Neural crest cell (in vitro differentiated cells): ENCODE measurements around the gene DND1. TPM values are rescaled to one million over a fixed set of nuclear protein-coding genes. Genes with fewer than 3 reads are reported as not detected.

Source experiments
- DNase-seq: peaks from one replicate; pipeline ENCODE4 v3.0.0; 2021; ENCODE audit warnings: low read depth, mixed read lengths, low spot score
- H3K27ac Mint-ChIP-seq: one replicate; pipeline ENCODE4 v1.8.0; 2021; ENCODE audit warnings: mild to moderate bottlenecking, mixed read lengths; ENCODE audit not compliant: unreplicated experiment
- H3K27me3 Mint-ChIP-seq: 2 replicates; pipeline ENCODE4 v1.8.0; 2021; ENCODE audit warnings: low read depth, mild to moderate bottlenecking, mixed read lengths
- H3K36me3 Mint-ChIP-seq: 2 replicates; pipeline ENCODE4 v1.8.0; 2021; ENCODE audit warnings: low read depth, mild to moderate bottlenecking, mixed read lengths
- H3K4me1 Mint-ChIP-seq: 2 replicates; pipeline ENCODE4 v1.8.0; 2021; ENCODE audit warnings: mixed read lengths
- H3K4me3 Mint-ChIP-seq: one replicate; pipeline ENCODE4 v1.8.0; 2021; ENCODE audit warnings: mild to moderate bottlenecking, mixed read lengths
- H3K9me3 Mint-ChIP-seq: 2 replicates; pipeline ENCODE4 v1.8.0; 2021; ENCODE audit warnings: mixed read lengths
- total RNA-seq: library from RNA; stranded (reverse); gene quantifications from 2 replicates; pipeline ENCODE4 v1.2.1, GENCODE V29; 2021
- TF ChIP-seq, protein P1 (sequence below): fragments of 200-600 bp; sonication (generic); conservative IDR thresholded peaks from 2 replicates; pipeline ENCODE4 v1.5.0; 2021; ENCODE audit warnings: antibody characterized with exemption, mild to moderate bottlenecking

The DND1 gene
- total RNA-seq, 1 donor from 2014 or later, result 4.6 TPM

DNA sequence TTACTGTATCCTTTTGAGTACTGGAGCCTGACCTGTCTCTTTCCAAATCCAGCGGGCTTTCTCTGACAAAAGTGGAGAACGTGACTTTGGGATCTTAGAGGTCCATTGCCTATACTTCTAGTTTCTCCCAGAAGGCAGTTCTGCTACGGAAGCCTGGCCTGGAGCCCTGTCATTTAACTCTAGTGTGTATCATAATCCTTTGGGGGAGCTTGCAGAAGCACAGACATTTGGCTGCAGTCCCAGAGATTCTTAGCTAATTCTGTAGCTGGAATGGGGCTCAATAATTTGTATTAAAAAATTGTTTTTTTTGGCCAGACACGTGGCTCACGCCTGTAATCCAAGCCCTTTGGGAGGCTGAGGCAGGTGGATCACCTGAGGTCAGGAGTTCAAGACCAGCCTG is 20.9 kb upstream of the DND1 start:
- Mint-ChIP-seq H3K27me3 (no peaks in the 10 kb centered on the region), H3K27ac (no peak overlapping the region), H3K4me3 (peak overlapping the region; percentile 57), H3K36me3 (peaks cover 26% of the 10 kb centered on the region), H3K9me3 (no peaks in the 10 kb centered on the region), H3K4me1 (peaks cover 28% of the 10 kb centered on the region)
- no peak for DNase-seq
- TF ChIP-seq, protein P1, sequence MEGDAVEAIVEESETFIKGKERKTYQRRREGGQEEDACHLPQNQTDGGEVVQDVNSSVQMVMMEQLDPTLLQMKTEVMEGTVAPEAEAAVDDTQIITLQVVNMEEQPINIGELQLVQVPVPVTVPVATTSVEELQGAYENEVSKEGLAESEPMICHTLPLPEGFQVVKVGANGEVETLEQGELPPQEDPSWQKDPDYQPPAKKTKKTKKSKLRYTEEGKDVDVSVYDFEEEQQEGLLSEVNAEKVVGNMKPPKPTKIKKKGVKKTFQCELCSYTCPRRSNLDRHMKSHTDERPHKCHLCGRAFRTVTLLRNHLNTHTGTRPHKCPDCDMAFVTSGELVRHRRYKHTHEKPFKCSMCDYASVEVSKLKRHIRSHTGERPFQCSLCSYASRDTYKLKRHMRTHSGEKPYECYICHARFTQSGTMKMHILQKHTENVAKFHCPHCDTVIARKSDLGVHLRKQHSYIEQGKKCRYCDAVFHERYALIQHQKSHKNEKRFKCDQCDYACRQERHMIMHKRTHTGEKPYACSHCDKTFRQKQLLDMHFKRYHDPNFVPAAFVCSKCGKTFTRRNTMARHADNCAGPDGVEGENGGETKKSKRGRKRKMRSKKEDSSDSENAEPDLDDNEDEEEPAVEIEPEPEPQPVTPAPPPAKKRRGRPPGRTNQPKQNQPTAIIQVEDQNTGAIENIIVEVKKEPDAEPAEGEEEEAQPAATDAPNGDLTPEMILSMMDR, result no peak

DNA sequence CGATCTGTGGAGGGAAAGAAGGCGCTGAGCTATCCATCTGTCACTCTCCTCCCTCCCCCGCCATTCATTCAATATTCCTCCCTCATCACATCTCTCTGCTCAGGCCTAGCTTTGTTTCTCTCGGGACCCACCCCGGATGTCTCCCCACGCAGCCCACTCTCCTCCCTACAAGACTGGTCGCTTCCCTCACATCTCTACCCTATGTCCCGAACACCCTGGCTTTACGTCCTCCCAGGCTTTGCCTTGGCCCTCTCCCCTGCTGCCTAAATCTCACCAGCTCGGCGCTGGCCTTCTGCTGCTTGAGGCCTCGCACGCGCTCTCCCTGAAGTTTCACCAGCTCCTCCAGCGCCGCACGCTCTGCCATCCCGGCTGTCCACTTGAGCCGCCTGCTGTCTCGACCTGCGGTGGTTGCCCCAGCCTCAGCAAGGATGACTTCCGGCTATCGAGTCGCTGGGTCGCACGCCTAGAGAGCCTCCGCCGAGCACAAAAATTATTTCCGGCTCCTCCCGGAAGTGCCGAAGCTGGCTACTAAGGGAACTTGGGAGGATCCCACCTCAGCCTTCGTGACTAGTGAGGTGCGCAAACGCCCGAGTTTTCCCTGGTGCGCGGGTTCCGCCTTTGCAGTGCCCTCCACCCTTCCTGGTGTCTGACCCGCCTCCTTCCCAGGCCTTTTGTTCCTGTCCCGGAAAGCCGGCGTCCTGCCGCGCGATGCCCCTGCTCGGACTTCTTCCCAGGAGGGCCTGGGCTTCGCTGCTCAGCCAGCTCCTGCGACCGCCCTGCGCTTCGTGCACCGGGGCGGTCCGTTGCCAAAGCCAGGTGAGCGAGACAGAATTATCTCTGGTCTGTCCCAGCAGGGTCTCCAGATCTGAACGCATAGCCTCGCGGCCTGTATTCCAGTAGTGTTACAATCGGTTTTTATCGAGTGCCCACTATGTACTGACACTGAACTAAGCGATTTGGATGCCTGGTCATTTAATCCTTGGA is 17.9 kb upstream of the DND1 start, which contains the start of the genes HARS1 and HARS2:
Gene HARS1 (minus strand): TSS at position 430 of the 984 bp plus-strand sequence. CDS start 66 bp downstream, at position 364.
Gene HARS2 (plus strand): TSS at position 515 of the 984 bp plus-strand sequence. CDS start 194 bp downstream, at position 709.
- H3K27ac Mint-ChIP-seq, result peak within 1 kb of the TSS; percentile 99
- DNase-seq, result peak; percentile 75
- TF ChIP-seq, protein P1, result no peak
- H3K27me3 Mint-ChIP-seq, result no peaks in the 10 kb centered on the region
- H3K9me3 Mint-ChIP-seq, result no peaks in the 10 kb centered on the region
- peaks cover 9% of the 10 kb centered on the region for H3K36me3 Mint-ChIP-seq
- H3K4me3 Mint-ChIP-seq, result peak within 1 kb of the TSS; percentile 100
- H3K4me1 Mint-ChIP-seq, result peaks cover 32% of the 10 kb centered on the region

GRCh38 chr5:140690376-140690932 is 17.1 kb upstream of the DND1 start:
- H3K27me3 Mint-ChIP-seq, result no peaks in the 10 kb centered on the region
- DNase-seq, result no peak
- TF ChIP-seq, protein P1, result no peak
- no peaks in the 10 kb centered on the region for H3K9me3 Mint-ChIP-seq
- peak overlapping the region; percentile 100 for H3K4me3 Mint-ChIP-seq
- peaks cover 7% of the 10 kb centered on the region for H3K36me3 Mint-ChIP-seq
- peak overlapping the region; percentile 99 for H3K27ac Mint-ChIP-seq
- peaks cover 32% of the 10 kb centered on the region for H3K4me1 Mint-ChIP-seq

GRCh38 chr5:140678993-140679392 is 5.6 kb upstream of the DND1 start:
- Mint-ChIP-seq H3K4me1 (no peaks in the 10 kb centered on the region), H3K9me3 (no peaks in the 10 kb centered on the region), H3K4me3 (no peak overlapping the region), H3K27ac (no peak overlapping the region), H3K27me3 (no peaks in the 10 kb centered on the region), H3K36me3 (peaks cover 15% of the 10 kb centered on the region)
- TF ChIP-seq, protein P1, result no peak
- no peak for DNase-seq

- TF ChIP-seq, protein P1, result no peak
- H3K27ac Mint-ChIP-seq, result no peak overlapping the region
- H3K36me3 Mint-ChIP-seq, result peaks cover 16% of the 10 kb centered on the region
Observed at GRCh38 chr5:140677947-140678346, 4.6 kb upstream of the DND1 start.

More at GRCh38 chr5:140677947-140678346, 4.6 kb upstream of the DND1 start:
- no peaks in the 10 kb centered on the region for H3K4me1 Mint-ChIP-seq
- no peak for DNase-seq
- no peaks in the 10 kb centered on the region for H3K9me3 Mint-ChIP-seq
- H3K27me3 Mint-ChIP-seq, result no peaks in the 10 kb centered on the region
- H3K4me3 Mint-ChIP-seq, result no peak overlapping the region
